HCT116 (cell line): ENCODE results near the gene ANGPTL3. TPM values are rescaled to one million over a fixed set of nuclear protein-coding genes. Genes with fewer than 3 reads are reported as not detected.

ENCODE experiments used
- ATAC-seq: fragments of 200-7000 bp; cut with Tn5 transposase; 2 replicates; pipeline ENCODE4 v1.9.1; 2020; ENCODE audit warnings: mild to moderate bottlenecking, moderate library complexity
- BruUV-seq: library from RNA; stranded (reverse); fragments of 400-500 nt; replicated peaks from 2 replicates; lab custom pipeline; 2021; lab: Mats Ljungman, UMichigan
- CTCF ChIA-PET: fragments of 300-600 bp; sonication (Branson Sonifier 250); formaldehyde crosslinking; loops from one replicate; lab custom pipeline; 2021; ENCODE audit warnings: antibody characterized with exemption; lab: Charles Lee
- POLR2A ChIA-PET: fragments of 300-600, 350-600 bp; sonication (Branson Sonifier 250); formaldehyde crosslinking; loops from one replicate; lab custom pipeline; 2021; ENCODE audit warnings: antibody characterized with exemption; lab: Charles Lee
- RAD21 ChIA-PET, 2 experiments: fragments of 300-600 bp; sonication (Branson Sonifier 250); formaldehyde crosslinking; loops; one replicate each; lab custom pipeline; 2023; ENCODE audit warnings: low total read pairs in 2 of 2; ENCODE audit not compliant: uncharacterized antibody in 2 of 2, unreplicated experiment in 2 of 2, low non-redundant PET in 1 of 2; lab: Charles Lee
- DNase-seq: peaks from one replicate; pipeline ENCODE4 v3.0.0-alpha.2; 2010; ENCODE audit warnings: low read depth, low spot score
- H2AFZ ChIP-seq: fragments of 200-600 bp; shearing (Covaris generic), sonication (generic); 2 replicates; pipeline ENCODE4 v1.6.1; 2017; ENCODE audit warnings: low read depth, mixed run types, mixed read lengths, antibody characterized with exemption, low read length; ENCODE audit not compliant: poor library complexity, severe bottlenecking
- H3K27ac ChIP-seq: 2 replicates; pipeline ENCODE4 v1.5.1; 2012; ENCODE audit warnings: low read depth, low read length
- H3K27me3 ChIP-seq: fragments of 200-600 bp; sonication (generic); 2 replicates; pipeline ENCODE4 v1.6.1; 2016; ENCODE audit warnings: mixed run types, low read length, mixed read lengths; ENCODE audit not compliant: insufficient read depth
- H3K36me3 ChIP-seq, 2 experiments: fragments of 200-500 bp in 1 of 2; fragments of 200-600 bp in 1 of 2; sonication (Bioruptor generic) in 1 of 2; sonication (generic) in 1 of 2; 2 replicates each; pipeline versions ENCODE4 v1.5.1 to v1.6.1; 2014 to 2016; ENCODE audit warnings: low read length in 2 of 2, inconsistent platforms in 1 of 2, mixed read lengths in 1 of 2, mixed run types in 1 of 2; ENCODE audit not compliant: insufficient read depth in 2 of 2, control insufficient read depth in 1 of 2
- H3K4me1 ChIP-seq, 2 experiments: fragments of 200-600 bp in 1 of 2; sonication (generic) in 1 of 2; 2 replicates each; pipeline versions ENCODE4 v1.5.1 to v1.6.1; 2012 to 2017; ENCODE audit warnings: low read length in 2 of 2, inconsistent platforms in 1 of 2, mild to moderate bottlenecking in 1 of 2, mixed read lengths in 1 of 2, mixed run types in 1 of 2, moderate library complexity in 1 of 2; ENCODE audit not compliant: insufficient read depth in 2 of 2, control insufficient read depth in 1 of 2
- H3K4me2 ChIP-seq: fragments of 200-600 bp; sonication (generic); 2 replicates; pipeline ENCODE4 v1.6.1; 2017; ENCODE audit warnings: mixed run types, low read length, mixed read lengths
- H3K4me3 ChIP-seq, 2 experiments: fragments of 200-600 bp in 1 of 2; sonication (generic) in 1 of 2; replicated peaks in 1 of 2; 2 replicates each; pipeline ENCODE4 v1.5.1; 2011 to 2016; ENCODE audit warnings: low read length in 2 of 2, control low read depth in 1 of 2, low read depth in 1 of 2, mild to moderate bottlenecking in 1 of 2, mixed read lengths in 1 of 2, mixed run types in 1 of 2
- H3K79me2 ChIP-seq: fragments of 200-600 bp; sonication (generic); 2 replicates; pipeline ENCODE4 v1.6.1; 2017; ENCODE audit warnings: mild to moderate bottlenecking, mixed run types, low read length, moderate library complexity, mixed read lengths; ENCODE audit not compliant: insufficient read depth
- H3K9ac ChIP-seq: fragments of 200-600 bp; sonication (generic); 2 replicates; pipeline ENCODE4 v1.6.1; 2016; ENCODE audit warnings: low read length, mixed read lengths
- H3K9me2 ChIP-seq: fragments of 200-600 bp; sonication (generic), shearing (Covaris generic); 2 replicates; pipeline ENCODE4 v1.6.1; 2017; ENCODE audit warnings: mixed run types, mild to moderate bottlenecking, moderate library complexity; ENCODE audit not compliant: insufficient read depth
- H3K9me3 ChIP-seq, 2 experiments: fragments of 200-500 bp in 1 of 2; fragments of 200-600 bp in 1 of 2; sonication (Bioruptor generic) in 1 of 2; sonication (generic) in 1 of 2; 2 replicates each; pipeline ENCODE4 v1.6.1; 2014 to 2017; ENCODE audit warnings: low read length in 2 of 2, mixed read lengths in 2 of 2, inconsistent platforms in 1 of 2, low read depth in 1 of 2, mild to moderate bottlenecking in 1 of 2, mixed run types in 1 of 2, moderate library complexity in 1 of 2; ENCODE audit not compliant: control insufficient read depth in 1 of 2, insufficient read depth in 1 of 2
- H4K20me1 ChIP-seq: fragments of 200-600 bp; sonication (generic), shearing (Covaris generic); 2 replicates; pipeline ENCODE4 v1.6.1; 2017; ENCODE audit warnings: mixed run types, mild to moderate bottlenecking, moderate library complexity; ENCODE audit not compliant: insufficient read depth
- EZH2 ChIP-seq: fragments of 200-600 bp; sonication (generic); IDR thresholded peaks from 2 replicates; pipeline ENCODE4 v1.6.1; 2017; ENCODE audit warnings: antibody characterized with exemption, mixed run types
- POLR2A ChIP-seq: IDR thresholded peaks from 2 replicates; pipeline ENCODE4 v1.7.0; 2011; ENCODE audit warnings: borderline replicate concordance; ENCODE audit not compliant: insufficient read depth, insufficient read length; ENCODE audit errors: extremely low read depth
- SRF ChIP-seq: IDR thresholded peaks from 2 replicates; pipeline ENCODE4 v1.6.1; 2012; ENCODE audit warnings: low read depth
- ZFX ChIP-seq: fragments of 450-650 bp; IDR thresholded peaks from 2 replicates; pipeline ENCODE4 v1.6.1; 2017
- intact Hi-C: fragments of 100-400 bp; cut with micrococcal nuclease; formaldehyde crosslinking; loops from 2 replicates; pipeline ENCODE4 v1.10.0; 2022
- total RNA-seq: library from RNA; stranded (reverse); gene quantifications from one replicate; pipeline ENCODE4 v1.2.1, GENCODE V29; 2021; ENCODE audit not compliant: unreplicated experiment
- TF ChIP-seq, protein P1 (sequence below): IDR thresholded peaks from 2 replicates; pipeline ENCODE4 v1.6.1; 2011; ENCODE audit warnings: mild to moderate bottlenecking, low read length, moderate library complexity; ENCODE audit not compliant: insufficient replicate concordance; ENCODE audit errors: extremely low read depth
- TF ChIP-seq, protein P2 (sequence below): IDR thresholded peaks from 2 replicates; pipeline ENCODE4 v1.6.1; 2012; ENCODE audit warnings: low read depth

The ANGPTL3 gene
- total RNA-seq, 1 experiment from 2014 or later = 0.07 TPM

DNA sequence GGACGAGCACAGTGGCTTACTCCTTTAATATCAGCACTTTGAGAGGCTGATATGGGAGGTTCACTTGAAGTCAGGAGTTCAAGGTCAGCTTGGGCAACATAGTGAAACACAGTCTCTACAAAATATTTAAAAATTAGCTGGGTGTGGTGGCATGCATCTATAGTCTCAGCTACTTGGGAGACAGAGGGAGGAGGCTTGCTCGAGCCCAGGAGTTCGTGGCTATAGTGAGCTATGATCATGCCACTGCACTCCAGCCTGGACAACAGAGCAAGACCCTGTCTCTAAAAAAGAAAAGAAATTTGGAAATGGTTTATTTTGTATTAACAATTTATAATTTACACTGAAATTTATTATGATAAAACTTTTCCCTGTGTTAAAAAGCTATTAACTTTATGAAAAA, 1.7 kb upstream of the ANGPTL3 start:
- ATAC-seq = no peak
- POLR2A ChIA-PET = no interaction called here
- no peaks in the 10 kb centered on the region for H3K36me3 ChIP-seq
- DNase-seq = no peak
- H2AFZ ChIP-seq = no peak overlapping the region
- no peaks in the 10 kb centered on the region for H4K20me1 ChIP-seq
- RAD21 ChIA-PET = no interaction called here
- no peaks in the 10 kb centered on the region for H3K4me1 ChIP-seq
- H3K79me2 ChIP-seq = no peaks in the 10 kb centered on the region
- no peaks in the 10 kb centered on the region for H3K9me3 ChIP-seq
- H3K4me3 ChIP-seq = no peak overlapping the region
- intact Hi-C loops = no loop called here
- no peaks in the 10 kb centered on the region for H3K9me2 ChIP-seq
- no peak overlapping the region for H3K27ac ChIP-seq
- no peak overlapping the region for H3K9ac ChIP-seq
- CTCF ChIA-PET = no interaction called here
- TF ChIP-seq SRF = no peak
- no peaks in the 10 kb centered on the region for H3K27me3 ChIP-seq
- no TSS peak for BruUV-seq
- no peak overlapping the region for H3K4me2 ChIP-seq

DNA sequence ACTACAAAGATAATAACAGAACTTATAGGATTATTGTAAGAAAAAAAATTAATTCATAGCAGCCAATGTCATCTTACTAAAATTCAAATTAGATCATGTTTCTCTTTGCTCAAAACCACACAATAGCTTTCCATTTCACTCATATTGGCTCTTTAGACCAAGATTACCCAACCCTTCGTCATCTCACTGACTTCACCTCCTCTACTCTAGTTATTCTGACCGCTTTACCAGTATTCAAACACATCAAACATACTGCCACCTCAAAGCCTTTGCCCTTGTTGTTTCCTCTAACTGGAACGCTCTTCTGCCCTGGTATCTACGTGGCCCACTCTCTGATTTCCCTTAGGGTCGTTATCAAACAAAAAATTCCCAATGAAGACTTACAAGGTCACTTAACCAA, 1.7 kb downstream of the ANGPTL3 start:
- Histone ChIP-seq H3K4me2 (no peak overlapping the region), H3K4me3 (no peak overlapping the region), H3K79me2 (no peaks in the 10 kb centered on the region), H3K4me1 (no peaks in the 10 kb centered on the region), H3K9me3 (no peaks in the 10 kb centered on the region), H3K9me2 (no peaks in the 10 kb centered on the region), H3K9ac (no peak overlapping the region), H2AFZ (no peak overlapping the region), H3K27me3 (no peaks in the 10 kb centered on the region), H3K36me3 (no peaks in the 10 kb centered on the region), H4K20me1 (no peaks in the 10 kb centered on the region), H3K27ac (no peak overlapping the region)
- intact Hi-C loops = no loop called here
- RAD21 ChIA-PET = no interaction called here
- CTCF ChIA-PET = no interaction called here
- TF ChIP-seq, protein P1, sequence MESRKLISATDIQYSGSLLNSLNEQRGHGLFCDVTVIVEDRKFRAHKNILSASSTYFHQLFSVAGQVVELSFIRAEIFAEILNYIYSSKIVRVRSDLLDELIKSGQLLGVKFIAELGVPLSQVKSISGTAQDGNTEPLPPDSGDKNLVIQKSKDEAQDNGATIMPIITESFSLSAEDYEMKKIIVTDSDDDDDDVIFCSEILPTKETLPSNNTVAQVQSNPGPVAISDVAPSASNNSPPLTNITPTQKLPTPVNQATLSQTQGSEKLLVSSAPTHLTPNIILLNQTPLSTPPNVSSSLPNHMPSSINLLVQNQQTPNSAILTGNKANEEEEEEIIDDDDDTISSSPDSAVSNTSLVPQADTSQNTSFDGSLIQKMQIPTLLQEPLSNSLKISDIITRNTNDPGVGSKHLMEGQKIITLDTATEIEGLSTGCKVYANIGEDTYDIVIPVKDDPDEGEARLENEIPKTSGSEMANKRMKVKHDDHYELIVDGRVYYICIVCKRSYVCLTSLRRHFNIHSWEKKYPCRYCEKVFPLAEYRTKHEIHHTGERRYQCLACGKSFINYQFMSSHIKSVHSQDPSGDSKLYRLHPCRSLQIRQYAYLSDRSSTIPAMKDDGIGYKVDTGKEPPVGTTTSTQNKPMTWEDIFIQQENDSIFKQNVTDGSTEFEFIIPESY = no peak
- TF ChIP-seq EZH2 (no peak), POLR2A (no peak), ZFX (no peak)
- TF ChIP-seq, protein P2, sequence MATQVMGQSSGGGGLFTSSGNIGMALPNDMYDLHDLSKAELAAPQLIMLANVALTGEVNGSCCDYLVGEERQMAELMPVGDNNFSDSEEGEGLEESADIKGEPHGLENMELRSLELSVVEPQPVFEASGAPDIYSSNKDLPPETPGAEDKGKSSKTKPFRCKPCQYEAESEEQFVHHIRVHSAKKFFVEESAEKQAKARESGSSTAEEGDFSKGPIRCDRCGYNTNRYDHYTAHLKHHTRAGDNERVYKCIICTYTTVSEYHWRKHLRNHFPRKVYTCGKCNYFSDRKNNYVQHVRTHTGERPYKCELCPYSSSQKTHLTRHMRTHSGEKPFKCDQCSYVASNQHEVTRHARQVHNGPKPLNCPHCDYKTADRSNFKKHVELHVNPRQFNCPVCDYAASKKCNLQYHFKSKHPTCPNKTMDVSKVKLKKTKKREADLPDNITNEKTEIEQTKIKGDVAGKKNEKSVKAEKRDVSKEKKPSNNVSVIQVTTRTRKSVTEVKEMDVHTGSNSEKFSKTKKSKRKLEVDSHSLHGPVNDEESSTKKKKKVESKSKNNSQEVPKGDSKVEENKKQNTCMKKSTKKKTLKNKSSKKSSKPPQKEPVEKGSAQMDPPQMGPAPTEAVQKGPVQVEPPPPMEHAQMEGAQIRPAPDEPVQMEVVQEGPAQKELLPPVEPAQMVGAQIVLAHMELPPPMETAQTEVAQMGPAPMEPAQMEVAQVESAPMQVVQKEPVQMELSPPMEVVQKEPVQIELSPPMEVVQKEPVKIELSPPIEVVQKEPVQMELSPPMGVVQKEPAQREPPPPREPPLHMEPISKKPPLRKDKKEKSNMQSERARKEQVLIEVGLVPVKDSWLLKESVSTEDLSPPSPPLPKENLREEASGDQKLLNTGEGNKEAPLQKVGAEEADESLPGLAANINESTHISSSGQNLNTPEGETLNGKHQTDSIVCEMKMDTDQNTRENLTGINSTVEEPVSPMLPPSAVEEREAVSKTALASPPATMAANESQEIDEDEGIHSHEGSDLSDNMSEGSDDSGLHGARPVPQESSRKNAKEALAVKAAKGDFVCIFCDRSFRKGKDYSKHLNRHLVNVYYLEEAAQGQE = no peak
- ATAC-seq = no peak
- POLR2A ChIA-PET = no interaction called here
- no TSS peak for BruUV-seq
- no peak for DNase-seq
